ENCODE results near the gene KIAA1217.

The KIAA1217 gene

DNA sequence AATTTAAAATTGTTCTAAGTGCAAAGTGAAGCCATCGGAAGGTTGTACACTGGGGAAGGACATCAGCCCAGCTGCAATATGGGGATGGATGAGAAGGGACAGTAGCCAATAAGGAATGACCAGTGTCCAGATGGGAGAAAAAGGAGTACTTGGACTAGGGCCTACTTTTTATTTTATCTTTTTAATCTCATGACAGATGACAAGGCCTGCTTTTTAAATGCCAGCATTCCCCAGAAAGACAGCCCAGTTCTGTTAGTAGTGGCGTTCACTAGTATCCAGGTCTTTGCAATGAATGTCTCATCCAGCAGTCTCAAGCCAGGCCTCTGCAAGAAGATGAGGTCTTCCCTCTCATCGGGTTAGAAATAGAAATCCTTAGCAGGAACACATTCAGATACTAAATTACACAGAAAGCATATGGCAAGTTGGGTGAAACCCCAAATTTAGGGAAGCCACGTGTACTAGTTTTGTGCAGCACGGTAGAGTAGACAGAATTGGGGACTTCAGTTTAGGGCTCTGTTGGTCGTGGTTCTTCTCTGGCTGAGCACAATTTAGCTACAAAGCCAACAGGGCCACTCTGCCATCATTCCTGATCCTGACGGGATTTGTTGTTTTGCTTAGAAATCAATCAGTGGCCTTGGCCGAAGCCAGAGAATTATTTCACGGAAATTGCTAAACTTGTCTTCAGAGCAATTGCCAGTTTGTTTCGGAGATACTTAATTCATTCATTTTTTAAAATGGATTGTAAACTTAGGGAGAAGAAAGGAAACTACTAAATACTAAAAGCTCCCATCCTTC, 286.9 kb downstream of the KIAA1217 start:
- H2AFZ ChIP-seq (ENCODE audit: low read length): no peak overlapping the region
- no peaks in the 10 kb centered on the region for H3K36me3 ChIP-seq (ENCODE audit: insufficient read depth, low read length)
- no peaks in the 10 kb centered on the region for H4K20me1 ChIP-seq (ENCODE audit: insufficient read depth, low read length)
- no peak overlapping the region for H3K4me2 ChIP-seq (ENCODE audit: low read length)
- no peaks in the 10 kb centered on the region for H3K9me2 ChIP-seq (ENCODE audit: low read depth, low read length)
- H3K9ac ChIP-seq (ENCODE audit: low read length): no peak overlapping the region
- TF ChIP-seq, protein P1, sequence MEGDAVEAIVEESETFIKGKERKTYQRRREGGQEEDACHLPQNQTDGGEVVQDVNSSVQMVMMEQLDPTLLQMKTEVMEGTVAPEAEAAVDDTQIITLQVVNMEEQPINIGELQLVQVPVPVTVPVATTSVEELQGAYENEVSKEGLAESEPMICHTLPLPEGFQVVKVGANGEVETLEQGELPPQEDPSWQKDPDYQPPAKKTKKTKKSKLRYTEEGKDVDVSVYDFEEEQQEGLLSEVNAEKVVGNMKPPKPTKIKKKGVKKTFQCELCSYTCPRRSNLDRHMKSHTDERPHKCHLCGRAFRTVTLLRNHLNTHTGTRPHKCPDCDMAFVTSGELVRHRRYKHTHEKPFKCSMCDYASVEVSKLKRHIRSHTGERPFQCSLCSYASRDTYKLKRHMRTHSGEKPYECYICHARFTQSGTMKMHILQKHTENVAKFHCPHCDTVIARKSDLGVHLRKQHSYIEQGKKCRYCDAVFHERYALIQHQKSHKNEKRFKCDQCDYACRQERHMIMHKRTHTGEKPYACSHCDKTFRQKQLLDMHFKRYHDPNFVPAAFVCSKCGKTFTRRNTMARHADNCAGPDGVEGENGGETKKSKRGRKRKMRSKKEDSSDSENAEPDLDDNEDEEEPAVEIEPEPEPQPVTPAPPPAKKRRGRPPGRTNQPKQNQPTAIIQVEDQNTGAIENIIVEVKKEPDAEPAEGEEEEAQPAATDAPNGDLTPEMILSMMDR (IDR thresholded peaks at IDR 0.05; ENCODE audit: low read length): no peak
- no peak for TF ChIP-seq EZH2 (IDR thresholded peaks at IDR 0.05; ENCODE audit: borderline replicate concordance, low read length)
- no peak overlapping the region for H3K27ac ChIP-seq (ENCODE audit: low read depth, low read length, poor library complexity, severe bottlenecking)
- no peaks in the 10 kb centered on the region for H3K9me3 ChIP-seq (ENCODE audit: low read length)
- H3K27me3 ChIP-seq (ENCODE audit: insufficient read depth, low read length): no peaks in the 10 kb centered on the region
- no peaks in the 10 kb centered on the region for H3F3A ChIP-seq (ENCODE audit: insufficient read depth, low read length)
- no peak overlapping the region for H3K4me3 ChIP-seq (ENCODE audit: low read depth, low read length, poor library complexity, severe bottlenecking)
- no peaks in the 10 kb centered on the region for H3K4me1 ChIP-seq (ENCODE audit: insufficient read depth, low read length, severe bottlenecking)
- no peaks in the 10 kb centered on the region for H3K79me2 ChIP-seq (ENCODE audit: insufficient read depth, low read length)

DNA sequence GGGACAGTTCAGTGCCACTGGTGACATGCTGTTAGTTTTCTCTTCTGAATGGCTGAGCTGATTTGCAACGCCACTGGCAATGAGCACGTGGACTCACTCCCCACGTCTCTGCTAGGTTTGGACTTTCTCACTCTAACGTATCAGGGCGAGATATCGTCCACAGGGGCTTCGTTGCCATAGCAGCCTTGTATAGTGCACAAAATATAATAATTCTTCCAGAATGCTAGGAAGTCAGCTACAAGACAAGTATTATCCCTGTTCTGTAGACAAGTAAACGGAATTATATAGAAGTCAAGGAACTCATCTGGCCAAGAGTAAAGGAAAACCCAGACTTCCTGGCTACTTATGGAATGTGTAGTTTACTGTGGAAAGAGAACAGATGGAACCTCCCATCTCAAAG, 288.0 kb downstream of the KIAA1217 start:
- Histone ChIP-seq H3K4me2 (ENCODE audit: low read length) (no peak overlapping the region), H4K20me1 (ENCODE audit: insufficient read depth, low read length) (no peaks in the 10 kb centered on the region), H3K9me3 (ENCODE audit: low read length) (no peaks in the 10 kb centered on the region), H3K36me3 (ENCODE audit: insufficient read depth, low read length) (no peaks in the 10 kb centered on the region), H3K9me2 (ENCODE audit: low read depth, low read length) (no peaks in the 10 kb centered on the region), H3K4me1 (ENCODE audit: insufficient read depth, low read length, severe bottlenecking) (no peaks in the 10 kb centered on the region), H3K27me3 (ENCODE audit: insufficient read depth, low read length) (no peaks in the 10 kb centered on the region), H3K27ac (ENCODE audit: low read depth, low read length, poor library complexity, severe bottlenecking) (no peak overlapping the region), H3K79me2 (ENCODE audit: insufficient read depth, low read length) (no peaks in the 10 kb centered on the region), H3K4me3 (ENCODE audit: low read depth, low read length, poor library complexity, severe bottlenecking) (no peak overlapping the region), H2AFZ (ENCODE audit: low read length) (no peak overlapping the region), H3K9ac (ENCODE audit: low read length) (no peak overlapping the region), H3F3A (ENCODE audit: insufficient read depth, low read length) (no peaks in the 10 kb centered on the region)
- no peak for TF ChIP-seq EZH2 (IDR thresholded peaks at IDR 0.05; ENCODE audit: borderline replicate concordance, low read length)
- TF ChIP-seq, protein P1 (IDR thresholded peaks at IDR 0.05; ENCODE audit: low read length): no peak

DNA sequence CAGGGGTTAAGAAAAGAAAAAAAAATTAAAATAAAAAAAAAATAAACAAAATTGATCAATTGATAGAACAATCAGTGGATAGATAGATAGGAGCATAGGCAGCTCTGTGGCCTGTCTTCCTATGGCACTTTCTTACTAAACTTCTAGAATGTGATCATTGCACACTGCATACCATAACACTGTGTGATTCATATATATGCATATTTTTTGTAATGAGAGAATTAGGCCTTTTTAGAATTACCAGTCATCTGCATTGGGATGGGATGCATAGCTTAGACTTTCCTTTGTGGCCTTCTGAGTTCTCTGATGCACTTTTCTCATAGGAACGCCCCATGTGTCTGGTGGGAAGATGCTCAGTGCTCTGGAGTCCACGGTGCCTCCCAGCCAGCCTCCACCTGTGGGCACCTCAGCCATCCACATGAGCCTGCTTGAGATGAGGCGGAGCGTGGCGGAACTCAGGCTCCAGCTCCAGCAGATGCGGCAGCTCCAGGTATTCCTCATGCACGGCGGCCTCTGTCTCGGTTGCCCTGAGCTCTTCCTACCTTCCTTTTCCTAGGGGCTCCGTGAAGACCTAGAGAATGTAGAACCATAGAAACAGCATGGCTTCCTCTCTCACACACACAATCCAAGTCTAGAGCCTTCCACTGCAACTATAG, 292.2 kb downstream of the KIAA1217 start:
- Histone ChIP-seq H3K9me2 (ENCODE audit: low read depth, low read length) (no peaks in the 10 kb centered on the region), H3K27ac (ENCODE audit: low read depth, low read length, poor library complexity, severe bottlenecking) (no peak overlapping the region), H3K27me3 (ENCODE audit: insufficient read depth, low read length) (no peaks in the 10 kb centered on the region), H3K9ac (ENCODE audit: low read length) (no peak overlapping the region), H3K79me2 (ENCODE audit: insufficient read depth, low read length) (no peaks in the 10 kb centered on the region), H3K4me1 (ENCODE audit: insufficient read depth, low read length, severe bottlenecking) (no peaks in the 10 kb centered on the region), H3K36me3 (ENCODE audit: insufficient read depth, low read length) (no peaks in the 10 kb centered on the region), H4K20me1 (ENCODE audit: insufficient read depth, low read length) (no peaks in the 10 kb centered on the region), H3K9me3 (ENCODE audit: low read length) (no peaks in the 10 kb centered on the region), H3F3A (ENCODE audit: insufficient read depth, low read length) (no peaks in the 10 kb centered on the region), H2AFZ (ENCODE audit: low read length) (no peak overlapping the region), H3K4me2 (ENCODE audit: low read length) (no peak overlapping the region), H3K4me3 (ENCODE audit: low read depth, low read length, poor library complexity, severe bottlenecking) (no peak overlapping the region)
- TF ChIP-seq EZH2 (IDR thresholded peaks at IDR 0.05; ENCODE audit: borderline replicate concordance, low read length): no peak
- TF ChIP-seq, protein P1 (IDR thresholded peaks at IDR 0.05; ENCODE audit: low read length): no peak
